GM19372 (cell line): ENCODE results near the gene APBA2.

Source experiments
- ATAC-seq: cut with Tn5 transposase; IDR thresholded peaks from one replicate; pipeline ENCODE4 v1.9.1; 2021; ENCODE audit warnings: mild to moderate bottlenecking, low read depth, moderate library complexity; ENCODE audit not compliant: unreplicated experiment

Gene APBA2

GRCh38 chr15:29126821-29127461, 241.2 kb downstream of the APBA2 start:
- no peak for ATAC-seq

- ATAC-seq = no peak
Observed at GRCh38 chr15:29127506-29128430, 242.0 kb downstream of the APBA2 start.

- ATAC-seq = no peak
Observed at GRCh38 chr15:29128671-29129070, 242.9 kb downstream of the APBA2 start.

GRCh38 chr15:29129221-29129620, 243.4 kb downstream of the APBA2 start:
- no peak for ATAC-seq

GRCh38 chr15:29129926-29130325, 244.2 kb downstream of the APBA2 start:
- ATAC-seq = no peak

- ATAC-seq = no peak
Observed at GRCh38 chr15:29130476-29130875, 244.7 kb downstream of the APBA2 start.

- no peak for ATAC-seq
Observed at GRCh38 chr15:29130951-29131839, 245.4 kb downstream of the APBA2 start.

GRCh38 chr15:29131840-29132420, 246.2 kb downstream of the APBA2 start:
- ATAC-seq = no peak

- ATAC-seq = no peak
Observed at GRCh38 chr15:29132735-29133181, 247.0 kb downstream of the APBA2 start.

GRCh38 chr15:29133321-29133720, 247.5 kb downstream of the APBA2 start:
- ATAC-seq = no peak

- no peak for ATAC-seq
Observed at GRCh38 chr15:29133791-29134190, 248.0 kb downstream of the APBA2 start.

- no peak for ATAC-seq
Observed at GRCh38 chr15:29134239-29134638, 248.5 kb downstream of the APBA2 start.

- ATAC-seq = no peak
Observed at GRCh38 chr15:29134641-29135308, 249.0 kb downstream of the APBA2 start.

GRCh38 chr15:29135309-29135657, 249.5 kb downstream of the APBA2 start:
- no peak for ATAC-seq

- no peak for ATAC-seq
Observed at GRCh38 chr15:29135702-29136646, 250.2 kb downstream of the APBA2 start.

- ATAC-seq = no peak
Observed at GRCh38 chr15:29138260-29138659, 252.5 kb downstream of the APBA2 start.

- no peak for ATAC-seq
Observed at GRCh38 chr15:29139072-29139471, 253.3 kb downstream of the APBA2 start.

GRCh38 chr15:29139540-29140459, 254.0 kb downstream of the APBA2 start:
- no peak for ATAC-seq
